H1 (cell line): ENCODE results near the gene NELL2. TPM values are rescaled to one million over a fixed set of nuclear protein-coding genes. Genes with fewer than 3 reads are reported as not detected.

Source experiments
- CTCF ChIA-PET: fragments of 300-600 bp; sonication (Branson Sonifier 250); formaldehyde crosslinking; loops from one replicate; lab custom pipeline; 2021; ENCODE audit not compliant: partially characterized antibody; lab: Charles Lee
- POLR2A ChIA-PET: fragments of 300-600 bp; sonication (Branson Sonifier 250); formaldehyde crosslinking; loops from one replicate; lab custom pipeline; 2021; ENCODE audit warnings: inconsistent platforms; ENCODE audit not compliant: partially characterized antibody; lab: Charles Lee
- DNase-seq, 2 experiments: peaks; one replicate each; pipeline versions ENCODE4 v3.0.0 to v3.0.0-alpha.2; 2010 to 2022; ENCODE audit warnings: low spot score in 2 of 2, low read depth in 1 of 2, mixed read lengths in 1 of 2
- FAIRE-seq: peaks from 2 replicates; lab custom pipeline; 2011; peaks lifted over from hg19 to GRCh38; lab: Jason Lieb, UNC
- H2AFZ ChIP-seq: 2 replicates; pipeline ENCODE4 v1.8.1; 2012; ENCODE audit warnings: low read length, inconsistent platforms
- H2AK5ac ChIP-seq: 2 replicates; pipeline ENCODE4 v1.6.1; 2013; ENCODE audit warnings: low read depth, low read length
- H2BK120ac ChIP-seq: replicated peaks from 2 replicates; pipeline ENCODE3; 2013; ENCODE audit warnings: low read depth, low read length, inconsistent platforms
- H2BK12ac ChIP-seq: 2 replicates; pipeline ENCODE4 v1.6.1; 2013; ENCODE audit warnings: low read depth, low read length
- H2BK15ac ChIP-seq: 2 replicates; pipeline ENCODE4 v1.6.1; 2013; ENCODE audit warnings: low read length
- H2BK20ac ChIP-seq: 2 replicates; pipeline ENCODE4 v1.6.1; 2013; ENCODE audit warnings: low read length
- H2BK5ac ChIP-seq: 2 replicates; pipeline ENCODE4 v1.6.1; 2013; ENCODE audit warnings: low read depth, low read length
- H3K14ac ChIP-seq: 2 replicates; pipeline ENCODE4 v1.6.1; 2013; ENCODE audit warnings: inconsistent platforms; ENCODE audit not compliant: insufficient read length
- H3K18ac ChIP-seq: 2 replicates; pipeline ENCODE4 v1.6.1; 2013; ENCODE audit warnings: low read length; ENCODE audit errors: extremely low read depth
- H3K23ac ChIP-seq: 2 replicates; pipeline ENCODE4 v1.6.1; 2013; ENCODE audit warnings: inconsistent platforms; ENCODE audit not compliant: insufficient read length
- H3K23me2 ChIP-seq: 2 replicates; pipeline ENCODE4 v1.6.1; 2013; ENCODE audit warnings: low read depth, low read length
- H3K27ac ChIP-seq: 2 replicates; pipeline ENCODE4 v1.6.1; 2011; ENCODE audit warnings: low read depth, low read length, inconsistent platforms
- H3K27me3 ChIP-seq, 4 experiments: replicated peaks in 1 of 4; 1 replicate in 1 of 4; 2 replicates in 3 of 4; pipeline versions ENCODE4 v1.6.1 to v1.8.1; 2011 to 2013; ENCODE audit warnings: low read length in 3 of 4, mild to moderate bottlenecking in 3 of 4, inconsistent platforms in 2 of 4, mixed read lengths in 2 of 4, moderate library complexity in 1 of 4; ENCODE audit not compliant: control insufficient read depth in 3 of 4, insufficient read depth in 3 of 4; ENCODE audit errors: extremely low read depth in 1 of 4
- H3K36me3 ChIP-seq, 4 experiments: 2 replicates each; pipeline versions ENCODE4 v1.6.1 to v1.8.1; 2011 to 2013; ENCODE audit warnings: mild to moderate bottlenecking in 4 of 4, low read length in 3 of 4, moderate library complexity in 2 of 4, control low read depth in 1 of 4, inconsistent platforms in 1 of 4; ENCODE audit not compliant: insufficient read depth in 4 of 4, control insufficient read depth in 2 of 4
- H3K4ac ChIP-seq: replicated peaks from 2 replicates; pipeline ENCODE3; 2013; ENCODE audit warnings: low read length, low read depth, mixed read lengths, inconsistent platforms; ENCODE audit not compliant: insufficient read length
- H3K4me1 ChIP-seq, 4 experiments: replicated peaks in 1 of 4; 1 replicate in 1 of 4; 2 replicates in 3 of 4; pipeline versions ENCODE4 v1.6.1 to v1.8.1; 2011 to 2013; ENCODE audit warnings: low read length in 3 of 4, inconsistent platforms in 2 of 4, mixed read lengths in 1 of 4; ENCODE audit not compliant: insufficient read depth in 4 of 4, control insufficient read depth in 3 of 4
- H3K4me2 ChIP-seq, 2 experiments: 2 replicates each; pipeline versions ENCODE4 v1.6.1 to v1.8.1; 2011 to 2013; ENCODE audit warnings: low read depth in 2 of 2, low read length in 2 of 2, control low read depth in 1 of 2, inconsistent platforms in 1 of 2, mild to moderate bottlenecking in 1 of 2; ENCODE audit not compliant: insufficient read depth in 1 of 2
- H3K4me3 ChIP-seq, 4 experiments: fragments of 200-600, 300-600 bp in 1 of 4; sonication (generic), shearing (Covaris generic), sonication (Bioruptor Twin) in 1 of 4; 2 replicates each; pipeline versions ENCODE4 v1.5.1 to v1.8.1; 2011 to 2016; ENCODE audit warnings: low read length in 4 of 4, low read depth in 3 of 4, control low read depth in 2 of 4, inconsistent platforms in 2 of 4, mild to moderate bottlenecking in 2 of 4, mixed read lengths in 1 of 4, moderate library complexity in 1 of 4; ENCODE audit not compliant: insufficient read depth in 2 of 4; ENCODE audit errors: extremely low read depth in 1 of 4
- H3K56ac ChIP-seq: replicated peaks from 2 replicates; pipeline ENCODE3; 2013; ENCODE audit warnings: low read depth, mild to moderate bottlenecking, mixed read lengths, low read length, inconsistent platforms; ENCODE audit not compliant: insufficient read length
- H3K79me1 ChIP-seq: 2 replicates; pipeline ENCODE4 v1.6.1; 2013; ENCODE audit warnings: low read depth, low read length, control low read depth
- H3K79me2 ChIP-seq, 2 experiments: 2 replicates each; pipeline versions ENCODE4 v1.6.1 to v1.8.1; 2012 to 2013; ENCODE audit warnings: low read length in 2 of 2, mild to moderate bottlenecking in 2 of 2, inconsistent platforms in 1 of 2; ENCODE audit not compliant: insufficient read depth in 2 of 2, control insufficient read depth in 1 of 2
- H3K9ac ChIP-seq, 4 experiments: replicated peaks in 1 of 4; 1 replicate in 1 of 4; 2 replicates in 3 of 4; pipeline versions ENCODE4 v1.6.1 to v1.8.1; 2011 to 2013; ENCODE audit warnings: low read depth in 3 of 4, low read length in 3 of 4, control low read depth in 2 of 4, mild to moderate bottlenecking in 2 of 4, moderate library complexity in 2 of 4, inconsistent platforms in 1 of 4; ENCODE audit errors: extremely low read depth in 1 of 4
- H3K9me3 ChIP-seq, 2 experiments: 2 replicates each; pipeline versions ENCODE4 v1.6.1 to v1.8.1; 2012 to 2013; ENCODE audit warnings: mild to moderate bottlenecking in 2 of 2, moderate library complexity in 2 of 2, control low read depth in 1 of 2, inconsistent platforms in 1 of 2, low read depth in 1 of 2, low read length in 1 of 2, mixed read lengths in 1 of 2; ENCODE audit not compliant: insufficient read depth in 2 of 2
- H4K20me1 ChIP-seq, 2 experiments: replicated peaks in 1 of 2; 2 replicates each; pipeline versions ENCODE3 to v1.8.1; 2011 to 2013; ENCODE audit warnings: inconsistent platforms in 2 of 2, low read length in 2 of 2, mild to moderate bottlenecking in 1 of 2; ENCODE audit not compliant: insufficient read depth in 2 of 2, control insufficient read depth in 1 of 2
- H4K5ac ChIP-seq: 2 replicates; pipeline ENCODE4 v1.6.1; 2013; ENCODE audit warnings: low read length, low read depth, mixed read lengths, inconsistent platforms; ENCODE audit not compliant: insufficient read length
- H4K8ac ChIP-seq: 2 replicates; pipeline ENCODE4 v1.8.0; 2013; ENCODE audit warnings: mild to moderate bottlenecking, moderate library complexity, low read length, inconsistent platforms; ENCODE audit not compliant: insufficient read depth; ENCODE audit errors: extremely low read depth
- H4K91ac ChIP-seq: replicated peaks from 2 replicates; pipeline ENCODE3; 2013; ENCODE audit warnings: low read length, mixed read lengths, inconsistent platforms; ENCODE audit not compliant: insufficient read length
- RBBP5 ChIP-seq: IDR thresholded peaks from 2 replicates; pipeline ENCODE4 v1.7.1; 2012; ENCODE audit warnings: low read depth, mild to moderate bottlenecking, inconsistent platforms, low read length, moderate library complexity, borderline replicate concordance
- WGBS, 2 experiments: shearing (Covaris generic) in 1 of 2; methylation state at CpG; one replicate each; pipeline versions ENCODE4 v1.1.6 to v1.1.7; 2013 to 2015; ENCODE audit warnings: low lambda C conversion rate in 2 of 2, mixed read lengths in 2 of 2, inconsistent platforms in 1 of 2, low coverage in 1 of 2, missing lambda C conversion rate in 1 of 2; ENCODE audit not compliant: insufficient replicate concordance in 2 of 2, insufficient coverage in 1 of 2, insufficient read length in 1 of 2; ENCODE audit errors: extremely low coverage in 1 of 2, missing lambda C conversion rate in 1 of 2; 5-methylcytosine and 5-hydroxymethylcytosine counted together
- polyA plus RNA-seq, 7 experiments: library from polyadenylated mRNA; depleted of rRNA in 3 of 7; stranded (reverse) in 5 of 7; unstranded in 2 of 7; fragments of >200 nt in 5 of 7; fragments of 200-250 nt in 2 of 7; gene quantifications; 1 replicate in 5 of 7; 2 replicates in 1 of 7; 4 replicates in 1 of 7; pipeline versions ENCODE4 v1.2.1 to v1.2.3, GENCODE V29; 2011 to 2013; ENCODE audit warnings: missing spikeins in 2 of 7, mixed read lengths in 2 of 7
- total RNA-seq: library from RNA; stranded (reverse); fragmentation: NEBNext Ultra II Directional; extraction: Animal tissue kit (Norgen Biotek cat#: 25700); gene quantifications from 2 replicates; pipeline ENCODE4 v1.2.1, GENCODE V29; 2021
- TF ChIP-seq, protein P1 (sequence below), 3 experiments: IDR thresholded peaks; 1 replicate in 2 of 3; 2 replicates in 1 of 3; pipeline versions ENCODE4 v1.5.1 to v1.6.1; 2011; ENCODE audit warnings: low read length in 3 of 3, mild to moderate bottlenecking in 3 of 3, inconsistent platforms in 2 of 3, low read depth in 1 of 3, moderate library complexity in 1 of 3; ENCODE audit not compliant: insufficient read depth in 1 of 3; ENCODE audit errors: control extremely low read depth in 1 of 3

The NELL2 gene
- total and polyA plus RNA-seq, 2 of the 8 experiments (the other 6 are each of a cell fraction or from before 2014, with no cell fraction given) = 54.2 to 56.8 TPM

DNA sequence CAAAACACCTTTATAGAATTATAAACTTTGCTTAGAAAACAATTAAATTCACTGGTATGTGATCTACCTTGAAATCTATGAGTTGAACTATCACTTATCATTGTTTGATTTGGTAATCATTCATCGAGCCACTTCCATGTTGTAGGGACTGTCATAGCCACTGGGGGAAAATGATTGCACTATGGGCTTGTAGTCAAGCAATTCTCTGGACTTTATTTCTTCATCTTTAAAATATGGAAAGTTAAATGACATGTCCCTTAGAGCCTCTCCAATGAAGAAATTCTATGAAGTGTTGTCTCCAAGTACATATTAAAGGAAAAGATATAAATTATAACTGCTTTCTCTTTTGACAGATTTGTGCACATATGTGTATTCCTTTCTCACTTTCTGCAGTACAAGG, 97.3 kb downstream of the NELL2 start:
- no peaks in the 10 kb centered on the region for H3K9me3 ChIP-seq
- no peak overlapping the region for H2BK15ac ChIP-seq
- no peak overlapping the region for H3K23ac ChIP-seq
- H3K9ac ChIP-seq = no peak overlapping the region
- H4K8ac ChIP-seq = no peak overlapping the region
- H3K79me2 ChIP-seq = peaks cover 0 to 21% of the 10 kb centered on the region in 2 experiments; a peak in 1 of 4 replicates
- FAIRE-seq = no peak
- no peak overlapping the region for H3K4me3 ChIP-seq
- 100% methylated on average over 1 of the region's 1 CpG; no CpG with 5 or more reads in 1 of the 2 experiments for WGBS, 2 experiments
- H3K79me1 ChIP-seq = no peaks in the 10 kb centered on the region
- CTCF ChIA-PET = no interaction called here
- no peak overlapping the region for H3K4ac ChIP-seq
- H3K27ac ChIP-seq = no peak overlapping the region
- H2BK120ac ChIP-seq = no peak overlapping the region
- peaks cover 0 to 2% (median 0%) of the 10 kb centered on the region in 4 experiments; a peak in 1 of 7 replicates for H3K4me1 ChIP-seq
- H3K14ac ChIP-seq = no peak overlapping the region
- H3K27me3 ChIP-seq = no peaks in the 10 kb centered on the region
- H2BK5ac ChIP-seq = no peak overlapping the region
- no peak overlapping the region for H3K4me2 ChIP-seq
- no peak overlapping the region for H2BK12ac ChIP-seq
- H4K91ac ChIP-seq = no peak overlapping the region
- no peak overlapping the region for H2BK20ac ChIP-seq
- TF ChIP-seq, protein P1, sequence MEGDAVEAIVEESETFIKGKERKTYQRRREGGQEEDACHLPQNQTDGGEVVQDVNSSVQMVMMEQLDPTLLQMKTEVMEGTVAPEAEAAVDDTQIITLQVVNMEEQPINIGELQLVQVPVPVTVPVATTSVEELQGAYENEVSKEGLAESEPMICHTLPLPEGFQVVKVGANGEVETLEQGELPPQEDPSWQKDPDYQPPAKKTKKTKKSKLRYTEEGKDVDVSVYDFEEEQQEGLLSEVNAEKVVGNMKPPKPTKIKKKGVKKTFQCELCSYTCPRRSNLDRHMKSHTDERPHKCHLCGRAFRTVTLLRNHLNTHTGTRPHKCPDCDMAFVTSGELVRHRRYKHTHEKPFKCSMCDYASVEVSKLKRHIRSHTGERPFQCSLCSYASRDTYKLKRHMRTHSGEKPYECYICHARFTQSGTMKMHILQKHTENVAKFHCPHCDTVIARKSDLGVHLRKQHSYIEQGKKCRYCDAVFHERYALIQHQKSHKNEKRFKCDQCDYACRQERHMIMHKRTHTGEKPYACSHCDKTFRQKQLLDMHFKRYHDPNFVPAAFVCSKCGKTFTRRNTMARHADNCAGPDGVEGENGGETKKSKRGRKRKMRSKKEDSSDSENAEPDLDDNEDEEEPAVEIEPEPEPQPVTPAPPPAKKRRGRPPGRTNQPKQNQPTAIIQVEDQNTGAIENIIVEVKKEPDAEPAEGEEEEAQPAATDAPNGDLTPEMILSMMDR (IDR thresholded peaks at IDR 0.05; ENCODE audit: control extremely low read depth in 1 of 3, insufficient read depth in 1 of 3, low read depth in 1 of 3, low read length in 3 of 3) = peak in 1 of 3 experiments; percentile 9; a peak in 1 of 4 replicates
- TF ChIP-seq RBBP5 = no peak
- no peak overlapping the region for H2AFZ ChIP-seq
- POLR2A ChIA-PET = no interaction called here
- no peak overlapping the region for H3K18ac ChIP-seq
- no peaks in the 10 kb centered on the region for H4K20me1 ChIP-seq
- no peak overlapping the region for H3K56ac ChIP-seq
- H2AK5ac ChIP-seq = no peak overlapping the region
- no peaks in the 10 kb centered on the region for H3K23me2 ChIP-seq
- H3K36me3 ChIP-seq = peaks cover 0 to 5% (median 0%) of the 10 kb centered on the region in 4 experiments; a peak in 2 of 8 replicates
- DNase-seq = no peak
- H4K5ac ChIP-seq = no peak overlapping the region
